GM19043 (cell line): ENCODE measurements around the gene RORB.

Experiments used
- ATAC-seq: cut with Tn5 transposase; IDR thresholded peaks from one replicate; pipeline ENCODE4 v1.9.1; 2021; ENCODE audit warnings: low read depth; ENCODE audit not compliant: unreplicated experiment

Gene RORB

GRCh38 chr9:74696520-74696919, 199.4 kb downstream of the RORB start:
- ATAC-seq, result no peak

- no peak for ATAC-seq
Observed at GRCh38 chr9:74697535-74697934, 200.4 kb downstream of the RORB start.

GRCh38 chr9:74711341-74711740, 214.2 kb downstream of the RORB start:
- no peak for ATAC-seq

DNA sequence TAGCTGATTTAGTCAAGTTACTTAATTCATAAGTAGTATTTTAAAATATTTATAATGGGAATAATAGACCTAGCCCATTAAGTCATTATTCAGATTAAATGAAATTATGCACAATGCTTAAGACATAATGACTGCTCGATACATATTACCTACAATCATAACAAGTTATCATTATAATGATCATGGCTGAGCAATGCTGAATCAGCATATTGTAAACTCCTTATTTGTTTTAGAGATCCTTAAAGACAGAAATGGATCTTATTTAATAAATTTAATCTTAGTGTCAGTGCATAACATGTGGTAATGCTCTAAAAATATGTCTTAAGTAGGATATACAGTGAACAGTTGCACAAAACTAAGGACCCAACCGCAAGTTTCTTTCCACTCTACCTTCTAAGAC, 221.6 kb downstream of the RORB start:
- no peak for ATAC-seq

GRCh38 chr9:74719306-74719705, 222.2 kb downstream of the RORB start:
- ATAC-seq, result no peak

DNA sequence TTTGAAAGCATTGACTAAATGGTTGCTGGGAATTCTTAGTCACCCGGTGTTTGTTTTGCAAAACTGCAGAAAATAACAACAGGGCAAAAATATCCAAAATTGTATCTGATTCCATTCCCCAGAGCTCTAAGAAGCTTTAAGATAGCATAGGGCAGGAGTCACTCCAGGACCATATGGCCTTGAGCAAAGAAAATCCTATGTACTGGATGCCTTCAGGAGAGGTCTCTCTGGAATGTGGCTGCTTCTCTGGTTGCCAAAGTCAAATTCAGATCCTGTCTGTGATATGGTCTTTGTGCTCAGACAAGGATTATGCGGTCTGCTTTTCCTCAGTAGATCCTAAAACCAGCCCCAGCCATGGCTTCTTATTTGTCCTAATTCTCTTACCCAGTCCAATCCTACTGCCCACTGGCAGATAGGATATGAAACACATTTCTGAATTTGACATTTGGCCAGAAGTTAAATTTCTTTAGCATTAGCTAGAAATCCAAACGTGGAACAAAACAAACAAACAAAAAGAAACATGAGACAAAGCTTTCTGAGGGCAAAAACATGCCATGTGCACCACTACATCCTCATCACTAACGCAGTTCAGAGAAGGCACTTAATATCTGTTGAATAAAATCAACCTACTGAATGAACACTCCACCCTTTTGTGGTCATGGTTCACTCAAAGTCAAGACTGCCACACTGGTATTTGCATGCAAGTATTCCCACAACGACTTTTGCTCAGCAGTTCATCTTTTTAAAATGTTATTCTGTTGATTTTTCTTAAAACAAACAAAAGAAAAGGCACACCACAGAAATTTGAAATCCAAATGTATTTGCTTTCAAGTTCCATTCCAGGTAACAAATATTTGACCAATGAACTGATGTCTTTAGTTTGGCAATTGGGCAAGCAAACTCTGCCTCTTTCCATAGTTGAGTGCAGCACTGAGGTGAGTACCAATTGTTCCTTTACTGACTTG, 224.8 kb downstream of the RORB start:
- no peak for ATAC-seq

DNA sequence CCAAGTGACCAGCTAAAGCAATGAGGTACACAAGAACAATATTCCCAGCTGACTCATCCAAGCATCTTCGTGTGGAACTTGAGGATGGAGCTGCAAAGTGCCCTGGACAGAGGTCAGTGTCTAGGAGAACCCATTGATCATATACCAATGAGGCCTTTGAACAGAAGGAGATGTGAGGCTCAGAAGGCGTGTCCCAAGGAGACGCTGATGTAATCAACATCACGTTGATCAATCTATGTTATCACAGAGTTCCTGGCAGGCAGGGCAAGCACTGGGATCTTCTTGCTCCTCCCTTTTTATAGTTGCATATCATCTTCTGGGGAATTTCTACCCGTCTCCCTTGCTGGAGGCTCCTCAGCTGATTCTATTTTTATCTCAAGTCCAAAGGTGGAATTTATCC, 227.2 kb downstream of the RORB start:
- no peak for ATAC-seq

DNA sequence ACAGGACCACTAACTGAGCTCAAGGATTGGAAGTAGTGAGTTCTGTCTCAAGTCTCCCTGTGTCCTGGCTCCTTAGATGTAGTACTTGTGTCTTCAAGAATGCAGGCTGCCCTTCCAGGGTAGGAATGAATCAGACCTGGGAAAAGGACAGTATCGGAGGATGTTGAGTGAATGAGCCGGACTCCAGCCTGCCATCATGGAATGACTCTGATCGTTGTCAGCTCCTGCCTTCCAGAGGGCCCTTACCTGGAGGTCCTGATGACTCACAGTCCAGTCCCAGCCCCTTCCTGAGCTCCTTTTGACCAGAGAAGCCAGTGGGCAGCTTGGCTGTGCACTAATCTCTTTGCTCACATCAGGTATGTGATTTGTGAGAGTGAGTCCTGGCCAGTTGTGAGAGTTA, 229.4 kb downstream of the RORB start:
- no peak for ATAC-seq

- ATAC-seq, result no peak
Observed at GRCh38 chr9:74728176-74728575, 231.0 kb downstream of the RORB start.

DNA sequence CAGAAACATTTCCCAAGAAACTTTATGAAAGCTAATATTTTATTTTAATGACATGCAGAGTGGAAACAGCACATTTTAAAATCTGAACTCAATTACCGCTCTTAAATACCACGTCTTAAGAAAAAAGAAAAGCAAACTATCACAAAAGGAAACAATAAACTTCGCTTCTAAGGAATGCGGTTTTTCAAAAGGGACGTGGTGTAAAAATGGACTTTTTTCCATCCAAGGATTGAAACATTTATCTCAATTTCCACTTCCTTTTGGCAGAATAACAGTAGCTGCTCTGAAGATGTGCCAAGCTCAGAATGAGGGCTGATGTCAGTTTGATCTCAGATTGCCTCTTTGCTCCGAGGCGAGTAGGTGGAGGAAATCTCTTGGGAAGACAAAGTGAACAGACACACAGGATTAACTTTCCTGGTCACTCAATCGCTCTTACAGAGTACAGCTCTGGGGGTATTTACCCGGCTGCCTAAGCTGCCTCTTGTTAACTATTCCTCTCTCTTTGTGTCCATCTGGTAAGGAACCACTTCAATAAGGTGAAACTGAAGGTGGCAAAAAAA, 232.1 kb downstream of the RORB start:
- no peak for ATAC-seq

- ATAC-seq, result no peak
Observed at GRCh38 chr9:74735761-74736160, 238.6 kb downstream of the RORB start.

DNA sequence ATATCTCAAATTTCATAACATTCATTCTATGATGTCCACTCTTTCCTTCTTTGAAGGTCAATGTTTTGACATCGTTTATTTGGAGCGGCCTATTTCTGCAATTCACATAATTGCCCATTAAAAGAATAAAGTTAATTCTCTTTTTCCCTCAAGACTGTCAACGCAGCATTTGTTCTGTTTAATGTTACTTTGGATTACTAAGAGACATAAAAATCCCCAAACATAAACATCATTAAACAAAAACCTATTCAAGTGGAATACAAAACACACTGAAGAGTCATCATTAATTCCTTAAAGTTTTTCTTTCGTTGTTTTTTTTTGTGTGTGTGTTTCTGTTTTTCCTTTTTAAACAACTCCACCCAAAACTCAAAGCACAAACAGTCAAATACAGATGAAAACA, 239.5 kb downstream of the RORB start:
- no peak for ATAC-seq

GRCh38 chr9:74742191-74742790, 245.2 kb downstream of the RORB start:
- no peak for ATAC-seq
